HG03432 (cell line): Measurements from ENCODE around the gene HEPACAM.

Experiments
- ATAC-seq: cut with Tn5 transposase; IDR thresholded peaks from one replicate; pipeline ENCODE4 v1.9.1; 2021; ENCODE audit warnings: mild to moderate bottlenecking, moderate library complexity; ENCODE audit not compliant: unreplicated experiment

The HEPACAM gene

GRCh38 chr11:124886978-124887666, 48.7 kb downstream of the HEPACAM start:
- no peak for ATAC-seq

DNA sequence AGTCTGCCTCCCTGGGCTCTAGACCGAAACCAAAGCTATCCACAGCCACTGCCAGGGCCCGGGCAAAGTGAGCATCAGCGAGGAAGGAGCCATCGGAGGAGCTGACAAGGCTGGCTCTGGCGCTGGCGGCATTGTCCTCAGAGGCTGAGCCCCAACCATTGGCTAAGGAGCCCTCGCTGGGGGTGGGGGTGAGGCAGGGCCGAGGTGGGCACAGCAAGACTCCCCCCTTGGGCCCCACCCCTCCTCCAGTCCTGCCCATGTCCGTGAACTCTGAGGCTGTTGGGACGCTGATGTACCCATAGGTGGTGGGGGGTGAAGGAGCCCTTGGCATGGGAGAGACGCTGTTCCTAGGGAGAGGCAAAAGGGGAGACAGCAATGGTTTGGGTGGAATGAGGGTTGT, 49.4 kb downstream of the HEPACAM start:
- ATAC-seq: no peak

DNA sequence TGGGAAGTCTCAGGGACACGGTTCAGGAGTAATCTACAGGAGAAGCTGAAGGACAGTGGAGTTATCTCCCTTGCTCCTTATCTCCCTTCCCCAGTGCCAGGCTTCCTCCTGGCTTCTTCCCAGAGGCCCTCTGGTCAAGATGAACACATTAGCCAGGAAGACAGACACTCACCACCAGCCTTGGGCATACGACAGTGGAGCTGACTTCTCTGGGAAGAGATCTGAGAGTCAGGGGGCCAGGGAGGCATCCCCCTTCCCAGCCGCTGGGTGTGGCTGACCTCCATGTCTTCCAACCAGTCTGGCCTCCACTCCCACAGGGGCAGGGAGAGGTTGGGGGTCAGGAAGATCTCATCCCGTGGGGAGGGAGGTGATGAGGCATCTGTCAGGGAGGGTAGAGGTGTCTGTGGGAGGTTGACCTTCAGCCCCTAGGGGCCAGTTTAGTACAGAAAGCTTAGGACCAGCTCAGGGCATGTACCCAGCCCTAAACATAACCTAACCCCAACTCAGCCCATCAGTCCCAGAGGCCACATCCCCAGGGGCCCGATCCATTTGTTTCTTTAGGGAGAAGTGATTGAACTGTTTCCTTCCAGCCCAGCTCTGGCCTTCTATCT, 50.9 kb downstream of the HEPACAM start:
- no peak for ATAC-seq

- ATAC-seq: no peak
These were observed 51.5 kb downstream of the HEPACAM start for GRCh38 chr11:124884340-124884739.

DNA sequence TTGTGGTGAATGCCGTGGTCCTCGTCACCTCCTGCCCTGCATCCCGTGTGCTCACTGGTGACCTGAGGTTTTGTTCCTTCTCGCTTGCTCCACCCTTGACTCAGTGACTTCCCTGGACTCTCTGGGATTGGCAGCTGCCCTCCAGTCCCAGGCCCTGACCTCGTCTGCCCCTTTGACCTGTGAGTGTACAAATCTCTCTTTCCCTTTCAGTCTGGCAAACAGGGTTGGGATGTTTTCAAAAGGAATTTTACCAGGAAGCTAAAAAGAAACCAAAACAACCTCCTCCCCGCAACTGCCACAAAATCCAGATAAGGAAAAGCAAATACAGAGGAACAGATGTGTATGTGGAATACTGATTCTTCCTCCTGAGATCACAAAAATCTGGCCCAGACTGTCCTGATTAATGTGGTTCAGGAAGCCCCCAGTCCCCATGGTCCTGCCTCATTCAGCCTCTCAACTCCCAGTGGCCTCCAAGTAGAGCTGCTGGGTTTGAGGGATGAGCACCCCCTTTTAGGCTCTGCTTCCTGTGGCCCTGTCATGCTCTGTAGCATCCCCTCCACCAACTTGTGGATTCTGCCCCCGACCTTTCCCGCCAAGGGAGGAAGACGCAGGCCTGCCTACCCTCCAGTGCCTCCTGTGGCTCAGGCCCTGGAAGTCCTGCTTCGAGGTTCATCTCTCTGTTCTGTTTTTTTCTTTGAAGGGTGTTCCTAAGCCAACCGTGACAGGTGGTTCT, 53.3 kb downstream of the HEPACAM start:
- no peak for ATAC-seq

GRCh38 chr11:124880958-124881357, 54.9 kb downstream of the HEPACAM start:
- ATAC-seq: no peak

DNA sequence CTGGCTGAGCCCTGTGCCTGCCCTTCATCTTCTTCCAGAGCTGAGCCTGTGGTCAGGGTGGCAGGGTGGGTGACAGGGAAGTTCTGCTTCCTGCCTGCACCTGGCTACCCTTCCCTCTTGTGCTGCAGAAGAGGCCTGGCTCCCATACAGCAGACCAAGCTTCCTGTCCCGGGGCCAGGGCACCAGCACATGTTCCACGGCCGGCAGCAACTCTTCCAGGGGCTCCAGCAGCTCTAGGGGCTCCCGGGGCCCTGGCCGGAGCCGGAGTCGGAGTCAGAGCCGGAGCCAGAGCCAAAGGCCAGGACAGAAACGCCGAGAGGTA, 55.6 kb downstream of the HEPACAM start:
- no peak for ATAC-seq

DNA sequence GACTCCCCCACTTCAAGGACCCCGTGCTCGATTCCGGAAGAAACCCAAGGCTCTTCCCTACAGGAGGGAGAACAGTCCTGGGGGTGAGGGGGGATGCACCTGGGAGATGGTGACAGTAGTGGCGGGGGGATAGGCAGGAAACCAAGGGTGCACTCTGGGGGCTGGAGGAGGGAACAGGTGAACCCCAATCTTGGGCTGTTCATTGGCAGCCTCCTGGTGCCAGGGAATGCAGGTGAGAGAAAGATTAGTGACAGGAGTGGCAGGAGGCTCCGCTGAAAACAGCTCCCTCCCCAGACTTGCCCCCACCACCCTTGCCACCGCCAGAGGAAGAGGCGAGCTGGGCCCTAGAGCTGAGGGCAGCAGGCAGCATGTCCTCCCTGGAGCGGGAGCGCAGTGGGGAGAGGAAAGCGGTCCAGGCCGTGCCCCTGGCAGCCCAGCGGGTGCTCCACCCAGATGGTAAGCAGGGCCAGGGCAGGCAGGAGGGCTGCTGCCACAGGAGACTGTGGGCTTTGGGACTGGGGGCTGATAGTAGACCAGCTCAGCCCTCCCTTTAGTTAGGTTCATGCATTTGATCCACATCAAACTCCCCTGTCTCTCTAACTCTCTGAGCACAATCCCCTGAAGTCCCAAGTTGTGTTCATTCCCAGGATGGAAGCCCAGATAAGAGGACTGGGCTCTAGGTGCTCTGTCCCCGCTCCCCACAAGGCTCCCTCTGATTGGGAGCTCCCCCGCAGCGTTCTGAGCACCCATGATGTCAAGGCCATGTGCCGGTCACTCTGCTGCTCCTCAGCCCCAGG, 56.2 kb downstream of the HEPACAM start:
- ATAC-seq: no peak

DNA sequence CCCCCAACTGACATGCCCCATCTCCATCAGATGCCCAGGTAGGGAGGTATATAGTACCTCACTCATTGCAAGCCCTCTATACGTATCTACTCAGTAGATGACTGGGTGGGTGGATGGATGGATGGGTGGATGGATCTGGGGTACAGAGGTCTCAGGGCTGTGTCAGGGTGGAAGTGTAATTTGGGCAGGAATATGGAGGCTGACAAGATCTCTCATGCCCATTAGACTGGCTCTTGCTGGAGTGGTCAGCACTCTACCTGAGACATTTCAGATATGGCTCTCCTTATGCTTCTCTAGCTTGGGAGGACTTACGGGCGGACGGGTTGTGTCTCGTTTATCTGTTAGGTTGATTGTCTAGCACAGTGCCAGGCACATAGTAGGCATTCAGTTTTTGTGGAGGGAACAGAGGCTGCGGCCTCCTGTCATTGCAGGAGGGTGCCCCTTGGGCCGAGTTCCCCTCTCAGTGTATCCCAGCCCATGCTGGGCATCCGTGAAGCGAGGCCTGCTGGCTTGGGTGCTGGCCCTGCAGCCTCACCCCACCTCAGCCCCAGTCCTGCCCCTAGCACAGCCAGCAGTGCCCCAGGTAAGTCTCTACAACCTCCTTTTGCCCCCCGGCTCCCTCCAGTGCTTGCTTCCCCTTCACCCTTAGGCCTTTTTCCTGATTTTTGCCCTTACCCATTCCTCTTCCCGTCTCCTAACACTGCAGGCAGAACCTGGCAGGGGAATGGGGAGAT, 56.9 kb downstream of the HEPACAM start:
- ATAC-seq: no peak

GRCh38 chr11:124877910-124878758, 57.7 kb downstream of the HEPACAM start:
- ATAC-seq: no peak

- ATAC-seq: no peak
These were observed 58.3 kb downstream of the HEPACAM start for GRCh38 chr11:124877631-124877909.

GRCh38 chr11:124876818-124877630, 58.8 kb downstream of the HEPACAM start:
- ATAC-seq: no peak

DNA sequence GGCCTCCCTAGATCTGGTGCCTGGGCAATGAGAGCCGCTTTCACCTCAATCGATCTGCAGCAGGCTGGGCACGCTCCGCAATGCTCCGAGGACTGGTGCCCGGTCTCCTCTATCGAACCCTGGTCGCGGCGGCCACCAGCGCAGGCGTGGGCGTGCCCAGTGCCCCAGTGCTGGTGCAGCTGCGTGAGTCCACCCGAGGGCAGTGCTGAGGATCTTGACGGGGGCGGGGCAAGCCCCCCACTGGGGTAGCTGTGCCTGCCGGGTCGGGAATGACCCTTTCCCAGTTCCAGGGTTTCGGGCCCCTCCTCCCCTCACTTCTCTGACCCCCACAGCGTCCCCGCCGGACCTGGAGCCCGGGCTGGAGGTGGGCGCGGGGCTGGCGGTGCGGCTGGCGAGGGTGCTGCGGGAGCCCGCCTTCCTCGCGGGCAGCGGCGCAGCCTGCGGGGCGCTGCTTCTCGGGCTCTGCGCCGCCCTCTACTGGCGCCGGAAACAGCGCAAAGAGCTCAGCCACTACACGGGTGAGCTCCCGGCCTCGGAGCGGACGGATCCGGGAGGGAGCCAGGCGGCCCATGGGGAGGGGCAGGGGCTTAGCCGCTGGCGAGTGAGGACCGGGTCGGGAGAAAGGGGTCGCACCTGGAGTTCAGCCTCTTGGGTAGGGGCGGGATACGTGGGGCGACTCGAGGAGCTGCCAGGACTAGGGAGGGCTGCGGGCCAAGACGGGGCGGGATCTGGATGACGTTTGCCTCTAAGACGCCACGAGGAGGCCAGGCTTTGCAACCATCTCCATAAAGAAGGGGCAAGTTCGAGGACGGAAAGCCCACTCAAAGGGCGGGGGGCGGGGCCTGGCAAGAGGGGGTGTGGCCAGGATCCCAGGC, 59.7 kb downstream of the HEPACAM start:
- ATAC-seq: peak; percentile 95

- ATAC-seq: no peak
These were observed 60.4 kb downstream of the HEPACAM start for GRCh38 chr11:124875401-124875800.

DNA sequence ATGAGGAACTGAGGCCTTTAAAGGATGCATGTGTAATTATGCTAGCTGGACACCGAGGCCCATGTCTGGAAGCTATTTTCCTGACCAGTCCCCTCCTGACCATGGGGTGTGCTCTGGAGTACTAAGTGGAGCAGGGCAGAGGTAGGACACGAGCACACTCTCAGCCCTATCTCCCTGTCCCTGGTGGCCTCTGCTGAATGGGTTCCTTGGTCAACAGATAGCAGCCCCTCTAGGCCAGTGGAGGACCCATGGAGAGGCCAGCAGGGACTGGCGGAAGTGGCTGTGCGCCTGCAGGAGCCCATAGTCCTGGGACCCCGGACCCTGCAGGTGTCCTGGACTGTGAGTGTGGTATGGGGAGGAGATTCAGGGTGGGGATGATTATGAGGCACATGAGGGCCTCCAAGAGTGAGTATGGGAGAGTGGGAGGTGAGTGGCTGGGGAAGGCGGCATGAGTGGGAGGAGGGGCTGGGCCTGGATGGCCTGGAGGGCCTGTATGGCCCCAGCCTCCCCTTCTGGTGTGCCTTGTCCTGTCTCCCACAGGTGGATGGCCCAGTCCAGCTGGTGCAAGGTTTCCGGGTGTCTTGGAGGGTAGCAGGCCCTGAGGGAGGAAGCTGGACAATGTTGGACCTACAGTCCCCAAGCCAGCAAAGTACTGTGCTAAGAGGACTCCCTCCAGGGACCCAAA, 61.1 kb downstream of the HEPACAM start:
- ATAC-seq: no peak

DNA sequence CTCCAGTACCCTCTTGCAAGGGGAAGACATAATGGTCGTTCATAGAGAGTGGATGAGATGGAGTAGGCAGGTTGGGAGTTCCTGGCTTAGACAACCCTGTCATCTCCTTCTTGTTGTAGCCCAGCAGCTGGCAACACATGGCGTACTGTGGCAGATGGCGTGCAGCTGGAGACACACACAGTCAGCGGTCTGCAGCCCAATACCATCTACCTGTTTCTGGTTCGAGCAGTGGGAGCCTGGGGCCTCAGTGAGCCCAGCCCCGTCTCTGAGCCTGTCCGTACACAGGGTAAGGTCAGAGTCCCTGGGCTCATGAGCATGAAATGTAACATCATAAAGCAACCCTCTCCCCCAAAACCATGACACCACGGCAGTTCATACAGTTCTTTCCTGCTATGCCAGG, 61.9 kb downstream of the HEPACAM start:
- ATAC-seq: no peak

GRCh38 chr11:124872741-124873140, 63.1 kb downstream of the HEPACAM start:
- ATAC-seq: no peak

GRCh38 chr11:124872280-124872679, 63.6 kb downstream of the HEPACAM start:
- ATAC-seq: no peak
